ENCODE measurements around the gene ANKRA2. TPM values are rescaled to one million over a fixed set of nuclear protein-coding genes. Genes with fewer than 3 reads are reported as not detected.

ANKRA2 gene
- total and polyA plus RNA-seq, 4 donors: 34.4 to 52.1 (median 43.6) TPM

GRCh38 chr5:73558950-73559349 is 6.5 kb downstream of the ANKRA2 start:
- Histone ChIP-seq H3K4me1 (ENCODE audit: control insufficient read depth, insufficient read depth, low read length) (no peaks in the 10 kb centered on the region), H3K36me3 (ENCODE audit: control insufficient read depth, insufficient read depth, low read length) (peaks cover 20% of the 10 kb centered on the region), H3K27me3 (ENCODE audit: control insufficient read depth, insufficient read depth, low read length) (no peaks in the 10 kb centered on the region), H3K4me3 (ENCODE audit: low read depth, low read length) (no peak overlapping the region), H3K27ac (ENCODE audit: low read depth, low read length) (no peak overlapping the region), H3K9me3 (ENCODE audit: control insufficient read depth, insufficient read depth, low read length) (no peaks in the 10 kb centered on the region)
- no CpG with 5 or more reads among the region's 1 CpG for whole genome bisulfite sequencing (ENCODE audit: insufficient coverage)
- no peak for DNase-seq (ENCODE audit: low read depth in 4 of 6, low spot score in 6 of 6)

DNA sequence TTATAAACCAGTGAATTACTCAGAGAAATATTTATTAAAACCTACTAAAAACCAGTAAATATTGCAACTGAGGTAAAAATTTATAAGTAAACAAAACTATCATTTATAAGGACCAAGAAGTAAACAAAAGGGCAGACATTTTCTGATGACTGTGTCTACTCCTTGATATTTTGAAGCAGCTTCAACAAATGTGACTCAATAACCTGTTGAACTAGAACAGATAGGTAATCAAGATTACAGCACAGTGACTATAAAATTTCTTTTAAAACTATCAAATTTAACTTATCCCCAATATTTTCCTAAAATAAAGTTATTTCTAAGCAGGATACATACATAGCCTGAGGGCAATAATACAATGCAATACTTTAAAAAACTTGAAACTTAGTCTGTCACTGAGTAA is 12.8 kb downstream of the ANKRA2 start:
- Histone ChIP-seq H3K27ac (ENCODE audit: low read depth, low read length) (no peak overlapping the region), H3K4me1 (ENCODE audit: control insufficient read depth, insufficient read depth, low read length) (no peaks in the 10 kb centered on the region), H3K9me3 (ENCODE audit: control insufficient read depth, insufficient read depth, low read length) (no peaks in the 10 kb centered on the region), H3K36me3 (ENCODE audit: control insufficient read depth, insufficient read depth, low read length) (peaks cover 6% of the 10 kb centered on the region), H3K27me3 (ENCODE audit: control insufficient read depth, insufficient read depth, low read length) (no peaks in the 10 kb centered on the region), H3K4me3 (ENCODE audit: low read depth, low read length) (no peak overlapping the region)
- no peak for DNase-seq (ENCODE audit: low read depth in 4 of 6, low spot score in 6 of 6)

DNA sequence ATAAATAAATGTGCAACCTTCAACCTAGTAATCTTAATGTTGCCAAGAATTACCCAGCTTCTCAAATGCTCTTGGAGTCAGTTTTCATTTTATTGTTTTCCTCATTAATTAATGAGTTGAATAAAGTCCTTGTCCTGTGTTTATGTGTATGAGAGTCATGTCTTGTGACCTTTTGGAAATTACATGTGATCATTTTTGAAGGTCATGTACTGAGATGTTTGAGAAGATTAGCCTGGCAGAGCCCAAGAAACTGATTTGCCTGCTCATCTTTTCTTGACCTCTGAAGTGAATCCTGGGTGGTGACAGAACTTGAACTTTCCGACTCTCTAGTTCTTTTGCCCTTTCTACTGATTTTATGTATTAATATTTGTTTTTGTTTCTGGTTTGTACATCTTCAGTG is 15.4 kb downstream of the ANKRA2 start:
- no peaks in the 10 kb centered on the region for H3K4me1 ChIP-seq (ENCODE audit: control insufficient read depth, insufficient read depth, low read length)
- H3K27ac ChIP-seq (ENCODE audit: low read depth, low read length): no peak overlapping the region
- H3K36me3 ChIP-seq (ENCODE audit: control insufficient read depth, insufficient read depth, low read length): peaks cover 6% of the 10 kb centered on the region
- no peaks in the 10 kb centered on the region for H3K27me3 ChIP-seq (ENCODE audit: control insufficient read depth, insufficient read depth, low read length)
- no peak for DNase-seq (ENCODE audit: low read depth in 4 of 6, low spot score in 6 of 6)
- no peaks in the 10 kb centered on the region for H3K9me3 ChIP-seq (ENCODE audit: control insufficient read depth, insufficient read depth, low read length)
- WGBS (ENCODE audit: insufficient coverage): no CpG with 5 or more reads among the region's 1 CpG
- H3K4me3 ChIP-seq (ENCODE audit: low read depth, low read length): no peak overlapping the region

DNA sequence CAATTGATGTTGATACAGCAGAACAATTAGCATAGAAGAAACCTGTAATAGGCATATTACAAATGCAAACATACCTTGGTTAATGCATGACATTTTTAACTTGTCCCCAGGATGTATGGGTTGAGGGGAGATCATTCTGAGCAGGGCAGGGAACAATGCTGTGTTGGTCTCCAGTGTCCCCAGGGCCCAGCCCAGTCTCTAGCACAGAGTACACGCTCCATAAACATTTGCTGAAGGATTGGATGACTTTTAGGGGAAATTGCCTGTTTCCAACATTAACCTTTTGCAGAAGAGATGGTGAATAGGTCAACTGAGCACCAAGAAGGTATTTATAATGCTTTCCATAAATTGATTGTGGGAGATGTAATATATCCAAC is 20.0 kb downstream of the ANKRA2 start:
- DNase-seq (ENCODE audit: low read depth in 4 of 6, low spot score in 6 of 6): no peak
- no peaks in the 10 kb centered on the region for H3K36me3 ChIP-seq (ENCODE audit: control insufficient read depth, insufficient read depth, low read length)
- no peak overlapping the region for H3K27ac ChIP-seq (ENCODE audit: low read depth, low read length)
- no CpG with 5 or more reads among the region's 1 CpG for WGBS (ENCODE audit: insufficient coverage)
- H3K4me1 ChIP-seq (ENCODE audit: control insufficient read depth, insufficient read depth, low read length): no peaks in the 10 kb centered on the region
- no peaks in the 10 kb centered on the region for H3K27me3 ChIP-seq (ENCODE audit: control insufficient read depth, insufficient read depth, low read length)
- H3K9me3 ChIP-seq (ENCODE audit: control insufficient read depth, insufficient read depth, low read length): no peaks in the 10 kb centered on the region
- no peak overlapping the region for H3K4me3 ChIP-seq (ENCODE audit: low read depth, low read length)

DNA sequence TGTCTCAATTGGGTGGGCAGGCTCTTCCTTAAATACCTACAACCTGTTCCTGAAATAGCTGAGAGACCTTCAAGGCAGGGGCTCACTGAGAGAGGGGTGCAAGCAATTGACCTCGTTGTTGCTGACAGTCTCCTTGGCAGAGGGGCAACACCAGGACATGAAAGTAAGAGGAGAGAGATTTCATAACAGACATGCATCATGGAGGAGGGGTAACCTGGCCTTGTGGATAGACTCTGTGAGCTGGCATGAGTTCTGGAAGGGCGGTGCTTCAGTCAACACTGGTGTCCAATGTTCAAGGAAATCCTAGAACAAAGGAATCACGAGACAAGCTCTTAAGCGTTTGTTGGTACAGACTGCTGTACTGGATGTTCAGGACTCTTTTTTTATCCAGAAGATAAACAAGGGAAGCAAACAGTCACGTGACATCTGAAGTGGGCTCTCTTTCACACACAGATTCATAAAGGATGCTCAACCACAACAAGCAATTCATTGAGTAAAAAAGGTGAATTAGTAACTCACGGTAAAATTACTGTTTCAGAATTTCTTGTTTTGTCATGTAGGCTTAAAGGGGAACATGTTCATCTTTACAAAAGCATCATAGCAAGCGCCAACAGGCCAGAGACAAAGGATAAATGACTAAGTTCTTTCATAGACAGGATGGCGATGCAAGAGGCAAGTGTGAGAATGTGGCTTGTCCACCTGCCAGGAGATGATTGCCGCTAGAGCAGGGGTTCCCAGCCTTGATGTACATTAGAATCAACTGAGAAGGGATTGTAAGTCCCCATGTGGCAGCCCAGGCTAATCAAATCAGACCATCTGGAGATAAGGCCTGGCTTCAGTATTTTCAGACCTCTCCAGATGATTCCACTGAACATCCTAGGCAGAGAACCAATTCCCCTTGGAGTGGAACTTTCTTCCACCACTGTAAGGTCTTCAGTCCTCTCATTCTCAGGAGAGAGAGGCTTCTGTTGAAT is 20.7 kb downstream of the ANKRA2 start:
- Histone ChIP-seq H3K4me1 (ENCODE audit: control insufficient read depth, insufficient read depth, low read length) (no peaks in the 10 kb centered on the region), H3K27ac (ENCODE audit: low read depth, low read length) (no peak overlapping the region), H3K27me3 (ENCODE audit: control insufficient read depth, insufficient read depth, low read length) (no peaks in the 10 kb centered on the region), H3K9me3 (ENCODE audit: control insufficient read depth, insufficient read depth, low read length) (no peaks in the 10 kb centered on the region), H3K36me3 (ENCODE audit: control insufficient read depth, insufficient read depth, low read length) (no peaks in the 10 kb centered on the region), H3K4me3 (ENCODE audit: low read depth, low read length) (no peak overlapping the region)
- 93% methylated on average over 6 of the region's 9 CpGs for WGBS (ENCODE audit: insufficient coverage)
- no peak for DNase-seq (ENCODE audit: low read depth in 4 of 6, low spot score in 6 of 6)

- no peak for DNase-seq (ENCODE audit: low read depth in 4 of 6, low spot score in 6 of 6)
- Histone ChIP-seq H3K9me3 (ENCODE audit: control insufficient read depth, insufficient read depth, low read length) (no peaks in the 10 kb centered on the region), H3K27ac (ENCODE audit: low read depth, low read length) (no peak overlapping the region), H3K4me1 (ENCODE audit: control insufficient read depth, insufficient read depth, low read length) (no peaks in the 10 kb centered on the region), H3K36me3 (ENCODE audit: control insufficient read depth, insufficient read depth, low read length) (no peaks in the 10 kb centered on the region), H3K4me3 (ENCODE audit: low read depth, low read length) (no peak overlapping the region), H3K27me3 (ENCODE audit: control insufficient read depth, insufficient read depth, low read length) (no peaks in the 10 kb centered on the region)
- WGBS (ENCODE audit: insufficient coverage): 60% methylated on average over 2 of the region's 4 CpGs
Observed at GRCh38 chr5:73542020-73542419, 23.4 kb downstream of the ANKRA2 start.

- no peaks in the 10 kb centered on the region for H3K36me3 ChIP-seq (ENCODE audit: control insufficient read depth, insufficient read depth, low read length)
- no peak overlapping the region for H3K27ac ChIP-seq (ENCODE audit: low read depth, low read length)
- no peaks in the 10 kb centered on the region for H3K27me3 ChIP-seq (ENCODE audit: control insufficient read depth, insufficient read depth, low read length)
- 67% methylated on average over 3 of the region's 3 CpGs for WGBS (ENCODE audit: insufficient coverage)
- DNase-seq (ENCODE audit: low read depth in 4 of 6, low spot score in 6 of 6): no peak
- no peak overlapping the region for H3K4me3 ChIP-seq (ENCODE audit: low read depth, low read length)
- H3K9me3 ChIP-seq (ENCODE audit: control insufficient read depth, insufficient read depth, low read length): no peaks in the 10 kb centered on the region
- H3K4me1 ChIP-seq (ENCODE audit: control insufficient read depth, insufficient read depth, low read length): no peaks in the 10 kb centered on the region
Observed at GRCh38 chr5:73540192-73540591, 25.2 kb downstream of the ANKRA2 start.

- WGBS (ENCODE audit: insufficient coverage): 85% methylated on average over 2 of the region's 2 CpGs
- no peak overlapping the region for H3K27ac ChIP-seq (ENCODE audit: low read depth, low read length)
- H3K36me3 ChIP-seq (ENCODE audit: control insufficient read depth, insufficient read depth, low read length): no peaks in the 10 kb centered on the region
- no peaks in the 10 kb centered on the region for H3K9me3 ChIP-seq (ENCODE audit: control insufficient read depth, insufficient read depth, low read length)
- DNase-seq (ENCODE audit: low read depth in 4 of 6, low spot score in 6 of 6): no peak
- no peaks in the 10 kb centered on the region for H3K27me3 ChIP-seq (ENCODE audit: control insufficient read depth, insufficient read depth, low read length)
- no peak overlapping the region for H3K4me3 ChIP-seq (ENCODE audit: low read depth, low read length)
- H3K4me1 ChIP-seq (ENCODE audit: control insufficient read depth, insufficient read depth, low read length): no peaks in the 10 kb centered on the region
Observed at GRCh38 chr5:73539730-73540129, 25.7 kb downstream of the ANKRA2 start.

DNA sequence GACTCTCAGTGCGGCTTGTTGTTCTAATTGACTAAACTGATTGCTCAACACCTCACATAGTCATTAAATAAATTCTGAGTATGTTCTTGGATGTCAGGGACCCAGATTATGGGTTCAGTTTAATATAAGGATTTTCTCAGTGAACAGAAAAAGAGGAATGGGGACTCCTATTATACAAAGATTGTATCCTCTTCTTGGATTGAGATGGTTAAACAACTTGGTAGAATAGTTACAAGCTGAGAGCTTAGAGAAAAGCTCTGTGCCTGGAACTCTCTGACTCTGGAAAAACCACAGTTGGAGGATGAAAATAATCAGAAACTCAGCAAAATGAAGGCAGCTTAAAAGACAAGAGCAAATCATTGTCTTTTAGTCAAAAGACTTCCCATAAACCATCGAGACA is 30.5 kb downstream of the ANKRA2 start:
- H3K36me3 ChIP-seq (ENCODE audit: control insufficient read depth, insufficient read depth, low read length): no peaks in the 10 kb centered on the region
- no peak overlapping the region for H3K4me3 ChIP-seq (ENCODE audit: low read depth, low read length)
- H3K9me3 ChIP-seq (ENCODE audit: control insufficient read depth, insufficient read depth, low read length): no peaks in the 10 kb centered on the region
- no peak overlapping the region for H3K27ac ChIP-seq (ENCODE audit: low read depth, low read length)
- H3K27me3 ChIP-seq (ENCODE audit: control insufficient read depth, insufficient read depth, low read length): no peaks in the 10 kb centered on the region
- H3K4me1 ChIP-seq (ENCODE audit: control insufficient read depth, insufficient read depth, low read length): no peaks in the 10 kb centered on the region
- DNase-seq (ENCODE audit: low read depth in 4 of 6, low spot score in 6 of 6): no peak
- no CpG with 5 or more reads among the region's 2 CpGs for WGBS (ENCODE audit: insufficient coverage)

GRCh38 chr5:73534011-73534644 is 31.3 kb downstream of the ANKRA2 start:
- Histone ChIP-seq H3K9me3 (ENCODE audit: control insufficient read depth, insufficient read depth, low read length) (no peaks in the 10 kb centered on the region), H3K27me3 (ENCODE audit: control insufficient read depth, insufficient read depth, low read length) (no peaks in the 10 kb centered on the region), H3K4me3 (ENCODE audit: low read depth, low read length) (no peak overlapping the region), H3K4me1 (ENCODE audit: control insufficient read depth, insufficient read depth, low read length) (no peaks in the 10 kb centered on the region), H3K27ac (ENCODE audit: low read depth, low read length) (no peak overlapping the region), H3K36me3 (ENCODE audit: control insufficient read depth, insufficient read depth, low read length) (no peaks in the 10 kb centered on the region)
- 90% methylated on average over 4 of the region's 5 CpGs for WGBS (ENCODE audit: insufficient coverage)
- DNase-seq (ENCODE audit: low read depth in 4 of 6, low spot score in 6 of 6): no peak

Data from spinal cord (tissue), 10 donors.